GM18909 (cell line): ENCODE data around the gene ANO7.

Experiments used
- ATAC-seq: cut with Tn5 transposase; IDR thresholded peaks from one replicate; pipeline ENCODE4 v1.9.1; 2021; ENCODE audit warnings: mild to moderate bottlenecking; ENCODE audit not compliant: unreplicated experiment, poor library complexity

ANO7 gene

GRCh38 chr2:241155936-241156335 lies 32.5 kb upstream of the ANO7 start:
- no peak for ATAC-seq

- ATAC-seq = no peak
These were observed 31.5 kb upstream of the ANO7 start for GRCh38 chr2:241156971-241157441.

GRCh38 chr2:241157841-241158545 lies 30.5 kb upstream of the ANO7 start:
- no peak for ATAC-seq

GRCh38 chr2:241158546-241158900 lies 30.0 kb upstream of the ANO7 start:
- no peak for ATAC-seq

- ATAC-seq = no peak
These were observed 29.4 kb upstream of the ANO7 start for GRCh38 chr2:241159116-241159515.

- ATAC-seq = no peak
These were observed 28.2 kb upstream of the ANO7 start for GRCh38 chr2:241160318-241160717.

- ATAC-seq = no peak
These were observed 26.7 kb upstream of the ANO7 start for GRCh38 chr2:241161646-241162281.

GRCh38 chr2:241163601-241164118 lies 24.8 kb upstream of the ANO7 start:
- no peak for ATAC-seq

- ATAC-seq = no peak
These were observed 20.1 kb upstream of the ANO7 start for GRCh38 chr2:241168366-241168765.

- ATAC-seq = no peak
These were observed 14.9 kb upstream of the ANO7 start for GRCh38 chr2:241173557-241173956.

- ATAC-seq = no peak
These were observed 10.7 kb upstream of the ANO7 start for GRCh38 chr2:241177526-241178334.

GRCh38 chr2:241178961-241179360 lies 9.5 kb upstream of the ANO7 start:
- ATAC-seq = no peak

- no peak for ATAC-seq
These were observed 8.6 kb upstream of the ANO7 start for GRCh38 chr2:241179899-241180298.

- no peak for ATAC-seq
These were observed 8.0 kb upstream of the ANO7 start for GRCh38 chr2:241180495-241180894.

- no peak for ATAC-seq
These were observed 6.4 kb upstream of the ANO7 start for GRCh38 chr2:241182126-241182525.

GRCh38 chr2:241182531-241183133 lies 5.8 kb upstream of the ANO7 start:
- no peak for ATAC-seq

GRCh38 chr2:241183221-241183620 lies 5.3 kb upstream of the ANO7 start:
- no peak for ATAC-seq

- no peak for ATAC-seq
These were observed 3.6 kb upstream of the ANO7 start for GRCh38 chr2:241184901-241185300.

- no peak for ATAC-seq
These were observed 2.5 kb upstream of the ANO7 start for GRCh38 chr2:241185961-241186360.

- no peak for ATAC-seq
These were observed 1.2 kb upstream of the ANO7 start for GRCh38 chr2:241187101-241187917.
